GM06990 (cell line): ENCODE measurements around the gene MT1H.

Experiments
- DNase-seq: peaks from one replicate; pipeline ENCODE4 v3.0.0-alpha.2; 2011; ENCODE audit not compliant: insufficient read length; ENCODE audit errors: extremely low read depth
- H3K27me3 ChIP-seq: replicated peaks from 2 replicates; pipeline ENCODE4 v1.6.0; 2011; ENCODE audit warnings: low read length; ENCODE audit not compliant: control insufficient read depth, insufficient read depth
- H3K36me3 ChIP-seq: 2 replicates; pipeline ENCODE4 v1.5.1; 2011; ENCODE audit warnings: low read length; ENCODE audit not compliant: control insufficient read depth, insufficient read depth
- H3K4me3 ChIP-seq: replicated peaks from 2 replicates; pipeline ENCODE4 v1.5.1; 2011; ENCODE audit warnings: low read depth, mild to moderate bottlenecking, control low read depth, low read length
- CTCF ChIP-seq: IDR thresholded peaks from 2 replicates; pipeline ENCODE4 v1.5.1; 2011; ENCODE audit warnings: low read length, control low read depth, mild to moderate bottlenecking, inconsistent platforms; ENCODE audit not compliant: insufficient read depth, poor library complexity, severe bottlenecking

The MT1H gene

GRCh38 chr16:56695246-56695645 lies 25.6 kb downstream of the MT1H start:
- Histone ChIP-seq H3K4me3 (no peak overlapping the region), H3K27me3 (no peaks in the 10 kb centered on the region; the same call in 1 of the 2 replicates), H3K36me3 (no peaks in the 10 kb centered on the region)
- no peak for TF ChIP-seq CTCF
- DNase-seq = no peak

- no peak for TF ChIP-seq CTCF
Observed at GRCh38 chr16:56697456-56698155, 28.0 kb downstream of the MT1H start.

GRCh38 chr16:56700195-56700594 lies 30.6 kb downstream of the MT1H start:
- DNase-seq = no peak
- no peak overlapping the region for H3K4me3 ChIP-seq
- TF ChIP-seq CTCF = no peak
- no peaks in the 10 kb centered on the region for H3K36me3 ChIP-seq
- H3K27me3 ChIP-seq = no peaks in the 10 kb centered on the region; the same call in 1 of the 2 replicates

More at GRCh38 chr16:56697456-56698155, 28.0 kb downstream of the MT1H start:
- H3K4me3 ChIP-seq = no peak overlapping the region
- H3K36me3 ChIP-seq = no peaks in the 10 kb centered on the region
- no peaks in the 10 kb centered on the region; the same call in 1 of the 2 replicates for H3K27me3 ChIP-seq
- DNase-seq = no peak

GRCh38 chr16:56700631-56701030 lies 31.0 kb downstream of the MT1H start:
- Histone ChIP-seq H3K4me3 (no peak overlapping the region), H3K36me3 (no peaks in the 10 kb centered on the region), H3K27me3 (no peaks in the 10 kb centered on the region; the same call in 1 of the 2 replicates)
- no peak for DNase-seq
- TF ChIP-seq CTCF = no peak

GRCh38 chr16:56701534-56701933 lies 31.9 kb downstream of the MT1H start:
- TF ChIP-seq CTCF = no peak
- Histone ChIP-seq H3K36me3 (no peaks in the 10 kb centered on the region), H3K27me3 (no peaks in the 10 kb centered on the region; the same call in 1 of the 2 replicates), H3K4me3 (no peak overlapping the region)
- DNase-seq = no peak
